ENCODE data around the gene SELENOK. TPM values are rescaled to one million over a fixed set of nuclear protein-coding genes. Genes with fewer than 3 reads are reported as not detected.

The SELENOK gene
- total and polyA plus RNA-seq, 2 donors (not counting 1 experiment from before 2014, with no cell fraction given), result 27.5 to 56.1 TPM

- no peaks in the 10 kb centered on the region for H3K9me3 ChIP-seq (ENCODE audit: control extremely low read depth in 1 of 3, control insufficient read depth in 2 of 3, insufficient read depth in 1 of 3, low read length in 2 of 3)
- Mint-ChIP-seq H3K4me3 (no peak overlapping the region), H3K9me3 (ENCODE audit: insufficient read depth) (no peaks in the 10 kb centered on the region), H3K4me1 (no peaks in the 10 kb centered on the region), H3K27ac (no peak overlapping the region), H3K27me3 (peaks cover 3% of the 10 kb centered on the region)
- H3K27me3 ChIP-seq (replicated peaks in 1 of 4; ENCODE audit: control extremely low read depth in 1 of 4, control insufficient read depth in 3 of 4, insufficient read depth in 4 of 4, low read length in 3 of 4), result peaks cover 0 to 3% (median 0%) of the 10 kb centered on the region in 4 experiments
- no peak overlapping the region for H2AFZ ChIP-seq (ENCODE audit: insufficient read depth, low read depth, low read length, poor library complexity, severe bottlenecking)
- DNase-seq (no peak), ATAC-seq (ENCODE audit: low read depth) (no peak)
- H3K4me1 ChIP-seq (ENCODE audit: control insufficient read depth in 2 of 2, insufficient read depth in 2 of 2, low read length in 2 of 2), result no peaks in the 10 kb centered on the region
- ChIA-PET CTCF (no interaction called here), POLR2A (no interaction called here)
- H3K4me3 ChIP-seq (ENCODE audit: control extremely low read depth in 1 of 5, extremely low read depth in 1 of 5, insufficient read depth in 1 of 5, low read depth in 2 of 5, low read length in 4 of 5), result no peak overlapping the region
- H3K79me2 ChIP-seq (ENCODE audit: control insufficient read depth, insufficient read depth, low read length), result no peaks in the 10 kb centered on the region
- H4K20me1 ChIP-seq (ENCODE audit: control insufficient read depth, insufficient read depth, low read length, poor library complexity, severe bottlenecking), result no peaks in the 10 kb centered on the region
- no peak overlapping the region for H3K9ac ChIP-seq (ENCODE audit: low read length)
- H3K36me3 ChIP-seq (replicated peaks in 1 of 2; ENCODE audit: control extremely low read depth in 1 of 2, control insufficient read depth in 1 of 2, extremely low read depth in 1 of 2, insufficient read depth in 2 of 2, low read length in 1 of 2), result no peaks in the 10 kb centered on the region
- TF ChIP-seq EZH2 (IDR thresholded peaks at IDR 0.05; ENCODE audit: borderline replicate concordance, insufficient read depth, low read depth, low read length, poor library complexity, severe bottlenecking) (no peak), CTCF (IDR thresholded peaks at IDR 0.05) (no peak)
- 98% methylated on average over 6 of the region's 6 CpGs for WGBS (ENCODE audit: insufficient coverage)
- intact Hi-C loops (cut with micrococcal nuclease), result no loop called here
- H3K27ac ChIP-seq (ENCODE audit: low read length in 2 of 2), result no peak overlapping the region
- no peak overlapping the region for H3K4me2 ChIP-seq (replicated peaks; ENCODE audit: low read depth, low read length, poor library complexity, severe bottlenecking)
Measured at GRCh38 chr3:53834429-53835095, 57.1 kb downstream of the SELENOK start.

Other genes starting within 250 kb of the SELENOK start
- gene CHDH, start 45.4 kb downstream of the SELENOK start, total RNA-seq, result 0.27 and 0.37 TPM in 2 replicates
- 0.03 and 0.22 TPM in 2 replicates for gene CHDH, start 45.4 kb downstream of the SELENOK start, polyA plus RNA-seq
- 0.15 and 0.32 TPM in 2 replicates for gene IL17RB, start 45.3 kb downstream of the SELENOK start, total RNA-seq
- 0.07 and 0.09 TPM in 2 replicates for gene IL17RB, start 45.3 kb downstream of the SELENOK start, polyA plus RNA-seq
- gene ACTR8, start 9.7 kb downstream of the SELENOK start, total RNA-seq, result 42.0 and 45.9 TPM in 2 replicates
- 10.3 and 10.8 TPM in 2 replicates for gene ACTR8, start 9.7 kb downstream of the SELENOK start, polyA plus RNA-seq
- 0.15 TPM in 1 of 2 replicates, not detected in the other for gene CACNA2D3, start 230.7 kb upstream of the SELENOK start, total RNA-seq
- gene CACNA2D3, start 230.7 kb upstream of the SELENOK start, polyA plus RNA-seq, result 0.19 TPM in 1 of 2 replicates, not detected in the other